WERI-Rb-1 (cell line): ENCODE data around the gene PASK.

Experiments used
- DNase-seq: peaks from one replicate; pipeline ENCODE4 v3.0.0-alpha.2; 2020
- H3K27ac ChIP-seq: fragments of 250-450 bp; sonication (Bioruptor Pico); 2 replicates; pipeline ENCODE4 v1.5.1; 2020; ENCODE audit warnings: mild to moderate bottlenecking, moderate library complexity
- H3K27me3 ChIP-seq: fragments of 250-450 bp; sonication (Bioruptor Pico); 2 replicates; pipeline ENCODE4 v1.5.1; 2021; ENCODE audit warnings: mild to moderate bottlenecking, low read depth, moderate library complexity; ENCODE audit not compliant: insufficient read depth, severe bottlenecking
- H3K36me3 ChIP-seq: fragments of 250-450 bp; sonication (Bioruptor Pico); 2 replicates; pipeline ENCODE4 v1.5.1; 2020; ENCODE audit warnings: mild to moderate bottlenecking, moderate library complexity
- H3K4me3 ChIP-seq: 2 replicates; pipeline ENCODE4 v1.5.1; 2011; ENCODE audit warnings: low read depth, mild to moderate bottlenecking, control low read depth, low read length
- H3K9me3 ChIP-seq: fragments of 250-450 bp; sonication (Bioruptor Pico); 2 replicates; pipeline ENCODE4 v1.5.1; 2021; ENCODE audit warnings: mild to moderate bottlenecking, moderate library complexity; ENCODE audit not compliant: severe bottlenecking
- TF ChIP-seq, protein P1 (sequence below): IDR thresholded peaks from 2 replicates; pipeline ENCODE4 v1.5.1; 2011; ENCODE audit warnings: low read depth, mild to moderate bottlenecking, control low read depth, inconsistent platforms, low read length

PASK gene

DNA sequence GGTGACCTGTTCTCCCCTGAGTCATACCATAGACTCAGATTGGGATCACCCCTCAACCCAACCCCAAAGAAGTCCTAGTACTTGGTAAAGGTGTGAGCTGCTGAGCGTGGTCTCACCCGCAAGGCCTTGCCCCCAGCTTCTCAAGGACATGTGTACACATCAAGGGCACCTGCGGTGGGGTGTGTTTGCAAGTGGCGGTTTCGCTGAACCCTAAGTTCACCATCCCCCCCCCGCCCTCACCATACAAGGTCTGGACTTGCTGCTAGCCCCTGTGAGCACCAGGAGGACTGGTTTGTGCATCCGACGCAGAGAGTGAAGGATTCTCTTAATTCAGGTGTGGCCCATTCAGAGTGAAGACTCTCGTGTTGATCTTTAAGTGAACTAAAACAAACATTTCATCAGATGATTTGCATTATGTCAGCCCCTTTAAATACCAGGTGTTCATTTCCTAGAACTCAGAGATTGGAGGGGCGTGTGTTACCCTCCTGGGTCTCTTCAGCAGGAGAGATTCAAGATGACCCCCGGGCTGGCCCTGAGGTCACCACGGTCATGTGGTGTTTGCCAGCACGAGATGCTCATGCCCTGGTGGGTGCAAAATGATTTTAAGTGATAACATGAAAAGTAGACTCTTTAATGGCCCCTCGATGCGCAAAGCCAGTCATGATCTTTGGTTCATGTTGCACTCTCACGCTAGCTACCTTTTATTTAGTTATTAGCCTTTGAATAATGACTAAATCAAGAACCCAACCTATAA lies 75.0 kb downstream of the PASK start:
- no peak overlapping the region for H3K27ac ChIP-seq
- DNase-seq, result no peak

DNA sequence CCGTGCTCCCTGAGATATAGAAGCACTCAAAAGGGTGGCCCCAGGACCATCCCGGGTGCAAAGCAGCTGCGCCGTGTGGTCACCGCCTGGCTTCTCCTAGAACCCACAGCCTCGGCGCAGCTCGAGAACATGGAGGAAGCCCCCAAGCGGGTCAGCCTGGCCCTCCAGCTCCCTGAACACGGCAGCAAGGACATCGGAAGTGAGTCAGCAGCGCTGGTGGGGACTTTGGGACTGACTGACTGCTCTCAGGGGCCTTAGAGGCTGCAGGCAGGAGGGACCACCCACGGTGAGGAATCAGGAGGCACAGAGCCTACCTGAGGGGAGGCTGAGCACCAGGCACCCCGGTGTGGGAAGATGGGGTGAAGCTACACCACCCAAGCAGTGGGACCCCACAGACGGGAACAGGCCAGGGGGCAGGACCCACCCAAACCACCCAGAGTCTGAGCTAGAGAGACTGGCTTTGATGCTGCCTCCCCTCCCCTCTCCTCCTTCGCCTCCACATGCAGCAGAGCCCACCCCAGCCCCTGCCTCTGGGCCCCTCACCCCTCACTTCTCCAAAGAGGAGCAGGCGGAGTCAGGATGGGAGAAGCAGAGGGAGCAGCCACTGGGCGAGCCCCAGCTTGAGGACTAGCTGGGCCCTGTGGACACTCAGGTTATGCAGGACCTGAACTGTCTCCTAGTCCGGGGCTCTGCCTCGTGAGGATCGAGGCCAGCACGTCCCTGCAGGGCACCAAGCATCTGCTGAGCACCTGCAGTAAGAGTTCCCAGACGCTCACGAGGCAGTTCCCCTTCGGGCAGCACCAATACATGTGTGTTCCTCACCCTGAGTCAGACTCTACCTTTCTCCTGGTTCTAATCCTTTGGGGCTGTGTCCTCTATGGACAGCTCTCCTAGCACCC lies 75.9 kb downstream of the PASK start:
- Histone ChIP-seq H3K36me3 (no peaks in the 10 kb centered on the region), H3K4me3 (no peak overlapping the region), H3K27ac (no peak overlapping the region), H3K27me3 (no peaks in the 10 kb centered on the region), H3K9me3 (no peaks in the 10 kb centered on the region)
- TF ChIP-seq, protein P1, sequence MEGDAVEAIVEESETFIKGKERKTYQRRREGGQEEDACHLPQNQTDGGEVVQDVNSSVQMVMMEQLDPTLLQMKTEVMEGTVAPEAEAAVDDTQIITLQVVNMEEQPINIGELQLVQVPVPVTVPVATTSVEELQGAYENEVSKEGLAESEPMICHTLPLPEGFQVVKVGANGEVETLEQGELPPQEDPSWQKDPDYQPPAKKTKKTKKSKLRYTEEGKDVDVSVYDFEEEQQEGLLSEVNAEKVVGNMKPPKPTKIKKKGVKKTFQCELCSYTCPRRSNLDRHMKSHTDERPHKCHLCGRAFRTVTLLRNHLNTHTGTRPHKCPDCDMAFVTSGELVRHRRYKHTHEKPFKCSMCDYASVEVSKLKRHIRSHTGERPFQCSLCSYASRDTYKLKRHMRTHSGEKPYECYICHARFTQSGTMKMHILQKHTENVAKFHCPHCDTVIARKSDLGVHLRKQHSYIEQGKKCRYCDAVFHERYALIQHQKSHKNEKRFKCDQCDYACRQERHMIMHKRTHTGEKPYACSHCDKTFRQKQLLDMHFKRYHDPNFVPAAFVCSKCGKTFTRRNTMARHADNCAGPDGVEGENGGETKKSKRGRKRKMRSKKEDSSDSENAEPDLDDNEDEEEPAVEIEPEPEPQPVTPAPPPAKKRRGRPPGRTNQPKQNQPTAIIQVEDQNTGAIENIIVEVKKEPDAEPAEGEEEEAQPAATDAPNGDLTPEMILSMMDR, result no peak
- no peak for DNase-seq

More for the DNA sequence above, 75.0 kb downstream of the PASK start:
- no peaks in the 10 kb centered on the region for H3K36me3 ChIP-seq
- H3K27me3 ChIP-seq, result no peaks in the 10 kb centered on the region
- no peaks in the 10 kb centered on the region for H3K9me3 ChIP-seq
- TF ChIP-seq, protein P1, result no peak
- no peak overlapping the region for H3K4me3 ChIP-seq

DNA sequence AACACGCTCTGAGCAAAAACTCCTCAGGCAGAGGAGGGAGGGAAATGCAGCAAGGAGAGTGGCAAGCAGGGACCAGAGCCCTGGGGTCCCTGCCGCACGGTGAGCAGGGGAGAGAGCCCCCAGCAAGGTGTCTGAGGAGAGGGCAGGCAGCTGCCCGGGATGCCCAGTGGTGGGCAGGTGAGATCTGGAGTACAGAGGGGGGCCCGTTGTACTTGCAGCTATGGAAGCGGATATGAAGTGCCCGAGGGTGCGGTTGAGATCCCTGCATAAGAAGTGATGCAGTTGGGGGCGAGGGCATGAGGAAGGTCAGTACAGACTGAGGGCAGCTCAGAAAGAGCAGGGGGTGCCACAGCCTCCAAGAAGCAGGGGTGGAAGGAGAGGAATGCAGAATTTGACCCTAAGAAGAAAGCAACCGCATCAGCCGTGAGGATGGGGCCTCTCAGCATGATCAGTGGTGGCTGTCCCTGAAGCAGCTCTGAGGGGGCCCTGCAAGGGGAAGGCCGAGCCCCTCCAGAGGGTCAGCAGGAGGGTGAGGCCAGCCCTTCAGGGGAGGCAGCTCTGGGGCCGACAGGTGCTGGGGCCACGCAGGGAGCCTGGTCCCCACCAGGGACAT lies 76.6 kb downstream of the PASK start:
- TF ChIP-seq, protein P1, result no peak
- Histone ChIP-seq H3K9me3 (no peaks in the 10 kb centered on the region), H3K36me3 (no peaks in the 10 kb centered on the region), H3K4me3 (no peak overlapping the region), H3K27me3 (no peaks in the 10 kb centered on the region), H3K27ac (no peak overlapping the region)
- DNase-seq, result no peak

DNA sequence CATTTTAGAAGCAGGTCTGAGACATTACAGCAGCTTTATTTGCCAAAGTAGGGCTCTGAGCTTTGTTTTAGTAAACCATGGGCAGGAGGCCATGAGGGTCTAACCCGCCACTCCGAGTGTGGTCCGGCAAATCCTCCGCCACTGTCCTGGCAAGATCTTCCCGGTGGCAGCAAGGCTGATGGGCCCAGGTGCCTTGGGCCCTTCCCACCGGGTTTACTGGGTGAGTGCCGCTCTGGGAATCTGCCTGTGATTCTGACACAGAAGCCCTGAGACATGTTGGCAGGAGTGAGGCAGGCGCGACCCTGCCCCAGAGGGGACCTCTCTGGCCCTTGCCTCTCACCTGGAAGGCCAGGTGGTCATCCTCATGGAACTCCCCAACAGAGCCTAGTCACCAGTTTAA lies 77.1 kb downstream of the PASK start:
- Histone ChIP-seq H3K36me3 (no peaks in the 10 kb centered on the region), H3K27me3 (no peaks in the 10 kb centered on the region), H3K4me3 (no peak overlapping the region), H3K27ac (no peak overlapping the region), H3K9me3 (no peaks in the 10 kb centered on the region)
- DNase-seq, result no peak
- TF ChIP-seq, protein P1, result no peak

DNA sequence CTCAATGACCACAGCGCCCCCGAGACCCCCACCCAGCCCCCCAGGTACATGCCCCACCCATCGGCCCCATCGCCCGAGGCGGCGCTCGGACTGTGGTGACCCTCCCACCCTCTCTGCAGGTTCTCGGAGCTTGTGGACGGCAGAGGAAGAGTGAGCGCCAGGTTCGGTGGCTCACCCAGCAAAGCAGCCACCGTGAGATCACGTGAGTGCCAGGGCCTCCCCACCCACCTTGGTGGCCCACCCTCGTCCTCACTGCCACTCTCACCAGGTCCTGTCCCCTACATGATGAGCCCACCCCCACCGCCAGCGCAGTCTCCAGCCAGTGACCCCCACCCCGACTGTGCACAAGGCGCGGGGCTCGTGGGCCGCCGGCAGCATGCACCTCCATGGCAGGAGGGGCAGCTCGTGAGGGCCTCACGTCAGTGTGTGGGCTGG lies 77.6 kb downstream of the PASK start:
- H3K9me3 ChIP-seq, result no peaks in the 10 kb centered on the region
- no peak overlapping the region for H3K4me3 ChIP-seq
- no peaks in the 10 kb centered on the region for H3K27me3 ChIP-seq
- DNase-seq, result no peak
- no peaks in the 10 kb centered on the region for H3K36me3 ChIP-seq
- H3K27ac ChIP-seq, result no peak overlapping the region
- TF ChIP-seq, protein P1, result no peak
